Osteoblast (primary cell): ENCODE results near the gene WTAP. TPM values are rescaled to one million over a fixed set of nuclear protein-coding genes. Genes with fewer than 3 reads are reported as not detected.

Source experiments
- DNase-seq: peaks from one replicate; pipeline ENCODE4 v3.0.0; 2011; ENCODE audit warnings: low spot score, mixed read lengths; ENCODE audit not compliant: insufficient read length; ENCODE audit errors: missing footprints
- H2AFZ ChIP-seq: 2 replicates; pipeline ENCODE4 v1.6.0; 2011; ENCODE audit warnings: mild to moderate bottlenecking, low read length
- H3K27ac ChIP-seq: 2 replicates; pipeline ENCODE4 v1.5.1; 2011; ENCODE audit warnings: mild to moderate bottlenecking, low read depth, low read length, moderate library complexity
- H3K27me3 ChIP-seq: 2 replicates; pipeline ENCODE4 v1.6.0; 2012; ENCODE audit warnings: mild to moderate bottlenecking, control low read depth, inconsistent platforms, low read length, moderate library complexity; ENCODE audit not compliant: insufficient read depth
- H3K36me3 ChIP-seq: 2 replicates; pipeline ENCODE4 v1.5.1; 2011; ENCODE audit warnings: mild to moderate bottlenecking, low read length, control low read depth, moderate library complexity; ENCODE audit not compliant: insufficient read depth
- H3K4me1 ChIP-seq: 2 replicates; pipeline ENCODE4 v1.5.1; 2011; ENCODE audit warnings: mild to moderate bottlenecking, low read length, control low read depth, moderate library complexity; ENCODE audit not compliant: insufficient read depth
- H3K4me2 ChIP-seq: 2 replicates; pipeline ENCODE4 v1.6.0; 2011; ENCODE audit warnings: mild to moderate bottlenecking, low read length; ENCODE audit not compliant: insufficient read depth
- H3K4me3 ChIP-seq: fragments of 200-600 bp; sonication (generic); 3 replicates; pipeline ENCODE4 v1.5.1; 2012; ENCODE audit warnings: mild to moderate bottlenecking, low read length, inconsistent platforms; ENCODE audit not compliant: insufficient read depth
- H3K79me2 ChIP-seq: 2 replicates; pipeline ENCODE4 v1.6.0; 2012; ENCODE audit warnings: mild to moderate bottlenecking, low read length, control low read depth, inconsistent platforms; ENCODE audit not compliant: insufficient read depth
- H3K9me3 ChIP-seq: 2 replicates; pipeline ENCODE4 v1.5.1; 2011; ENCODE audit warnings: low read depth, low read length, control low read depth
- H4K20me1 ChIP-seq: 2 replicates; pipeline ENCODE4 v1.6.0; 2012; ENCODE audit warnings: mild to moderate bottlenecking, low read length, control low read depth; ENCODE audit not compliant: insufficient read depth
- total RNA-seq: library from RNA; depleted of rRNA; stranded (reverse); fragments of >200 nt; gene quantifications from 2 replicates; pipeline ENCODE4 v1.2.3, GENCODE V29; 2012
- TF ChIP-seq, protein P1 (sequence below): IDR thresholded peaks from 2 replicates; pipeline ENCODE4 v1.5.1; 2011; ENCODE audit warnings: mild to moderate bottlenecking, low read depth, low read length, moderate library complexity; ENCODE audit errors: extremely low read depth

WTAP gene
- total RNA-seq, 1 donor = 119 TPM

DNA sequence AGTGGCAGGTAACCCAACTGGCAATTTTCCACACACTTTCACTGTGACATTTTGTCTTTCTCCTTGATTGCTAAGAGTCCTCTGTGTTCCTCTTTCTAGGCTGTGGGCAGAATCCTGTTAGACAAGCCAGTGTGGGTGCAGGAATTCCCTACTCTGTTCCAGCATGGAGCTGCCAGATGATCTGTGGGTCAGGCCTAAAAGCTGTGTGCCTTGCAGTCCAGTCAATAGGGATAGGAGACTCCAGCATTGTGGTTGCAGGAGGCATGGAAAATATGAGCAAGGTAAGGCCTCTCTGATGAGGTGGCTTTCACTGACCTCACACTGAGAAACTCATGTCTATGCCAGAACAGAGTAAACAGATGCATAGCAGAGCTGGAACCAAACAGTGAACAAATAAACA, 39.6 kb downstream of the WTAP start:
- H3K4me1 ChIP-seq = peaks cover 7% of the 10 kb centered on the region
- TF ChIP-seq, protein P1, sequence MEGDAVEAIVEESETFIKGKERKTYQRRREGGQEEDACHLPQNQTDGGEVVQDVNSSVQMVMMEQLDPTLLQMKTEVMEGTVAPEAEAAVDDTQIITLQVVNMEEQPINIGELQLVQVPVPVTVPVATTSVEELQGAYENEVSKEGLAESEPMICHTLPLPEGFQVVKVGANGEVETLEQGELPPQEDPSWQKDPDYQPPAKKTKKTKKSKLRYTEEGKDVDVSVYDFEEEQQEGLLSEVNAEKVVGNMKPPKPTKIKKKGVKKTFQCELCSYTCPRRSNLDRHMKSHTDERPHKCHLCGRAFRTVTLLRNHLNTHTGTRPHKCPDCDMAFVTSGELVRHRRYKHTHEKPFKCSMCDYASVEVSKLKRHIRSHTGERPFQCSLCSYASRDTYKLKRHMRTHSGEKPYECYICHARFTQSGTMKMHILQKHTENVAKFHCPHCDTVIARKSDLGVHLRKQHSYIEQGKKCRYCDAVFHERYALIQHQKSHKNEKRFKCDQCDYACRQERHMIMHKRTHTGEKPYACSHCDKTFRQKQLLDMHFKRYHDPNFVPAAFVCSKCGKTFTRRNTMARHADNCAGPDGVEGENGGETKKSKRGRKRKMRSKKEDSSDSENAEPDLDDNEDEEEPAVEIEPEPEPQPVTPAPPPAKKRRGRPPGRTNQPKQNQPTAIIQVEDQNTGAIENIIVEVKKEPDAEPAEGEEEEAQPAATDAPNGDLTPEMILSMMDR = no peak
- H3K9me3 ChIP-seq = no peaks in the 10 kb centered on the region
- H3K79me2 ChIP-seq = peaks cover 14% of the 10 kb centered on the region
- no peak overlapping the region for H3K4me2 ChIP-seq
- H4K20me1 ChIP-seq = no peaks in the 10 kb centered on the region
- no peak overlapping the region for H2AFZ ChIP-seq
- DNase-seq = no peak
- no peak overlapping the region for H3K27ac ChIP-seq
- no peaks in the 10 kb centered on the region for H3K27me3 ChIP-seq
- peaks cover 49% of the 10 kb centered on the region for H3K36me3 ChIP-seq
- H3K4me3 ChIP-seq = no peak overlapping the region

DNA sequence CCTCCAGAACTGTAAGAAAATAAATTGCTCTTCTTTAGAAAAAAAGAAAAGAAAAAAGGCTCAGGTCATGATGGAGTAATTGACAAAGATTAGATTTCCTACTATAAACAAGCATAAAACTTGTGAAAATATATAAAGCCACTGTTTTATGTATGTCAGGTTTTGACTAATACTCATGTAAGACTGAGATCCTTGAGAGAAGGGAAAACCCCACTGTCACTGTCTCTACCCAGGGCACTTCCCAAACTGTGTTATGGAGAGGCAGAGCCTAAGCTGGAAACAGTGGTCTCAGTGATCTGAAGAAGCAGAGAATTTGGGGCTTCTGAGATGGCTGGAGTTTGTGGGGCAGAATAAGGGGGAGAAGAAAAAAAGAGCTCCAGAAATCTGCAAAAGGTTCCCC, 42.2 kb downstream of the WTAP start:
- Histone ChIP-seq H3K4me3 (no peak overlapping the region), H3K36me3 (peaks cover 53% of the 10 kb centered on the region), H3K27me3 (no peaks in the 10 kb centered on the region), H3K27ac (no peak overlapping the region), H3K79me2 (peaks cover 3% of the 10 kb centered on the region), H4K20me1 (no peaks in the 10 kb centered on the region), H3K9me3 (no peaks in the 10 kb centered on the region), H3K4me2 (no peak overlapping the region), H2AFZ (no peak overlapping the region), H3K4me1 (no peaks in the 10 kb centered on the region)
- no peak for DNase-seq
- TF ChIP-seq, protein P1 = no peak

DNA sequence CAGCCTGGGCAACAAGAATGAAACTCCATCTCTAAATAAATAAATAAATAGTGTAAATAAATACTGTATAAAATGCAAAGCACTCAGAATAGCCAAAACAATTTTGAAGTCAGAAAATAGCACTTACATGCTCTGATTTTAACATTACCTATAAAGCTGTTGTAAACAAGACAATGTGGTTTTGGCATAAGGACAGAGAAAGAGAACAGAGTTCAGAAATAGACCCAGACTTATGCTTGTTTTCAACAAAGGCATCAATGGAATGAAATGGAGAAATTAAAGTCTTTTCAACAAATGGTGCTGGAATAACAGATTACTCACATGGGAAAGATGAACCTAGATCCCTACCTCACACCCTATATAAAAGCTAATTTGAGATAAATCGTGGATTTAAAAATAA, 44.9 kb downstream of the WTAP start:
- H2AFZ ChIP-seq = no peak overlapping the region
- H3K4me3 ChIP-seq = no peak overlapping the region
- H3K27ac ChIP-seq = no peak overlapping the region
- DNase-seq = no peak
- no peaks in the 10 kb centered on the region for H3K9me3 ChIP-seq
- no peaks in the 10 kb centered on the region for H3K4me1 ChIP-seq
- H3K4me2 ChIP-seq = no peak overlapping the region
- TF ChIP-seq, protein P1 = no peak
- H4K20me1 ChIP-seq = no peaks in the 10 kb centered on the region
- H3K36me3 ChIP-seq = peaks cover 56% of the 10 kb centered on the region
- no peaks in the 10 kb centered on the region for H3K79me2 ChIP-seq
- no peaks in the 10 kb centered on the region for H3K27me3 ChIP-seq

DNA sequence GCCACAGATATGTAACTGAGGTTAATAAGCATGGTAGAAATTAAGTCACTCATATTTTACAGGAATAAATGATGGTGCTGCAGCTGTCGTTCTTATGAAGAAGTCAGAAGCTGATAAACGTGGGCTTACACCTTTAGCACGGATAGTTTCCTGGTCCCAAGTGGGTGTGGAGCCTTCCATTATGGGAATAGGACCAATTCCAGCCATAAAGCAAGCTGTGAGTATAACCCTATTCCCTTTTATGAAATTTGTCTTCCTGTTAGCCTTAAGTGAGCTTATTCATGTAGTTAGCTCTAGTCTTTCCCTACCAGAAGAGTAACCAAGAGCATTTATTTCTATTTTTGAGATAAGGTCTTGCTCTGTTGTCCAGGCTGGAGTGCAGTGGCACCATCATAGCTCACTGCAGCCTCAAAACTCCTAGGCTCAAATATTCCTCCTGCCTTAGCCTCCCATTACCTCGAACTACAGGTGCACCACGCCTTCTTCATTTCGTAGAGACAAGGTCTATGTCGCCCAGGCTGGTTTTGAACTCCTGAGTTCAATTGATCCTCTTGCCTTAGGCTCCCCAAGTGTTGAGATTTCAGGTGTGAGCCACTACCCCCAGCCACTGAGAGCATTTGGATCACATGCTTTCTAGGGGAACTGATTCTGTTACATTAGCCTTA, 50.1 kb downstream of the WTAP start:
- Histone ChIP-seq H4K20me1 (no peaks in the 10 kb centered on the region), H3K36me3 (peaks cover 75% of the 10 kb centered on the region), H3K4me1 (no peaks in the 10 kb centered on the region), H3K4me2 (no peak overlapping the region), H3K4me3 (no peak overlapping the region), H3K9me3 (no peaks in the 10 kb centered on the region), H3K27ac (no peak overlapping the region), H3K79me2 (peaks cover 6% of the 10 kb centered on the region), H2AFZ (no peak overlapping the region), H3K27me3 (no peaks in the 10 kb centered on the region)
- no peak for DNase-seq
- TF ChIP-seq, protein P1 = no peak
